Stimulated activated CD8-positive, alpha-beta memory T cell treated with anti-CD3 and anti-CD28 coated beads, Interleukin-12 subunit alpha, Interleukin-12 subunit beta, amount 100 ng/mL, for 4 hours (primary cell): ENCODE measurements around the gene STK11.
"Not testable (repeated sequence)": the region's sequence is repeated elsewhere in the genome, so short reads cannot be mapped to it uniquely, and the experiment has no call there.

Source experiments
- DNase-seq: peaks from one replicate; pipeline ENCODE4 v3.0.0-alpha.2; 2020; ENCODE audit warnings: low read depth

The STK11 gene

DNA sequence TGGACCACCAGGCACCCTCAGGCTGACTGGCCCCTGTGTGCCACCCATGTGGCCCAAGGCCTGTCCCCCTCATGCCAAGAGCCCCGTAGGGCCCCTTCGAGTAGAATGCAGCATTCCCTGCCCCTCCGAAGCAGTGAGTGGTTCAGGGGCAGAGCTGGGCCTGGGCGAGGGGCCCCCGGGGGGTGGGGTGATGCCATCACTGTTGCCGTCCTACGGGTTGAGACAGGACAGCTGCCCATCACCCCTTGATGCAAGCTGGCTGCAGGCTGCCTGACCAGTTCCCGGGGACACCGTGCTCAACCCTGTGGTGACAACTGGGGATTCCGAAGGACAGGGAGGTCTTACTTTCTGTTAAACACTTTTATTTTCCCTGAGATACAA, 36.2 kb upstream of the STK11 start:
- DNase-seq: no peak

DNA sequence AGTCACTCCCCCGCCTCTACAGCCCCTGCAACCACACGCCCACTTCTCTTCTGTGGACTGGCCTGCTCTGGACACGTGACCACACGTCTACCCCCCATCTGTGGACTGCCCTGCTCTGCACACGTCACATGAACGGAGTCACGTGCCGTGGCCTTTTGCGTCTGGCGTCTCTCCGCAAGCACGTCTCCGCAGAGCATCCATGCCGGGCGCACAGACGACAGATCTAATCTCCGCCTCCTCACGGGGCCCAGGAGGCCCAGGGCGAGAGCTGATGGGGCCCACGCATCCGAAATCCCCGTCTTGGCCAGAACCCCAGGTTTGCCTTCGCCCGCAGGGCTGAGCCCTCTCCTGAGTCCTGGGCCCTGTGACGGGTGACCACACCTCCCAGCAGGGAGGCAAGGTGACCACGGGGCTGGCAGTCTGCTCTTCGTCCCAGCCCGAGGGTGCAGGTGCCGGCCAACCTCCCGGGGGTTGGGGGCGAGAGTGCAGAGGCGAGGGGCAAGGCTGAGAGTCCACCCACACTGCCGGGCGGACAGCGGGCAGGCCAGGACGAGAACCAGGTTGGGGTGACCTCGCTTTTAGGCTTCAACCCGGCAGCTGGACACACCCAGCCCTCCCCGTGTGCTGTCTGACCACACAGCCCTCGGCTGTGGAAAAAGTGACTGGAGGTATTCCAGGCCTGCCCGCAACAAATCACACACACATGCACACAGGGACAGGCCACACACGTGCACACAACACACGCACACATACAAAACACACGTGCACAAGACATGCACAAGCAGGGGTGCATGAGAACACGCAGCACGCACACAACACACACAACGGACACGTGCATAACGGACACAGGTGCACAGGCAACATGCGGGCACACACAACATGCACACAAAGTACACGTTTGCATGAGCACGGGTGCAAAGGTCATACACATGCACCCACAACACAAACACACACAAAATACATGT, 35.4 kb upstream of the STK11 start:
- DNase-seq: no peak

DNA sequence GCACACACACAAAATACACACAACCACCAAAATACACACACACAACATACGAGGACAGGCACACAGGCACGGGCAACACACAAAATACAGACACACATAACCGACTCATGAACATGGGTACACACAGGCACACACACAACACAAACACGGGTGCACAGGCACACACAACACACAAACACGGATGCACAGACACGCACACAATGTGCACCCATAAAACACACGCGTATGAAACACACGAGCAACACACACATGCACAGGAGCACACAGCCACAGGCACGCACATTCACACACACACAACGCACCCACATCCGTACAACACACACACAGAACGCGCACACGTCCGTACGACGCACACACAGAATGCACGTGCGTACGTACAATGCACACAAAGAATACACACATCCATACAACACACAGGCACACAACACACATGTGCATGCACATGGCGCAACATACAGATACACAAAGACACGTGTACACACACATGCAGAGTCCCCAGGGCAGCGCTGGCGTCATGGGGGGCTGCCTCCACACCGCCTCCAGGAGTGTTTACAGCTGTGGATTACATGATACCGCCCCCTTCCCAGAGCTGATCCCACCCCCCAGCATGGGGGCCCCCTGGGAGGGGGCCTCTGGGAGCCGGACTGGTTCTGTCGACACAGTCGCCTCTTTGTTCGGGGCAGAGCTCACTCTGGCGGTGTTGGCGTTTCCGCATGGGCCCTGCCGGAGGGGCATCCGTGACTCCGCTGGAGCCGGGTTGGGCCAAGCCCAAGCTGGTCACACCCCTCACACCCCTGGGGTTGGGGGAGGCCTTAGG, 34.4 kb upstream of the STK11 start:
- DNase-seq: no peak

- no peak for DNase-seq
These were observed 33.7 kb upstream of the STK11 start for GRCh38 chr19:1171755-1172352.

DNA sequence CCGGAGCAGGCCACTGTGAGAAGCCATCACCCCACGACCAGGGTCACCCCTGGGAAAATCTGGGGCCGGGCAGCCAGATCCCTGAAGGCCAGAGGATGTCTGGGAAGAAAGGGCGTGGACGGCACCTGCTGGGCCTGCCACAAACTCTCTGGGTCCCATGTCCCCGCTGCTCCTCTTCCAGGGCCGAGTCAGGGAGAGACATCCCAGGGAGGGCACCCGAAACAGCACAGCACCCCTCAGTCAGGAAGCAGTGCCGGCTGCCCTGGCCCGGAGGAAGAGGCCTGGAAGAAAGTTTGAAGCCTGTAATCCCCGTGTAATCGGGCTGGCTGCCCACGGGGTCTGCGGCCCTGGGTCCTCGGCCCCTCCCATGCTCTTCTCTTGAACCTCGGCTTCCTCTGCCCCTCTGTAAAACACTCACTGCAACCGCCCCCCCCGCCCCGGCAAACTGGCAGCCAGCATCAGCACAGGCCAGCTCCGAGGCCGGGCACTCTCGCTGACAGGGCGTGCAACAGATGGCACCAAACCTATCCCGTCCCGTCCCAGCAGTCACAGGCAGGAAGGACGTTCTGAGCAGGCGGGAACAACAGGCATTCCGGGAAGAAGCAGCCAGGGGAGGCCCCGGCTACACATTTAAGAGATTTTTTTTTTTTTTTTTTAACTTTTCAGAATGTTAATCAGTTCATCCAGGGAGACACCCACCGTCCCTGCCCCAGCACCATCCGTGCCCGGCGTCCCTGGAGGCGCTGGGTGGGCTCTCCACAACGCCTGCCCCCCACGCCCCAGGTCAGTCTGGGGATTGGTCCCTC, 33.0 kb upstream of the STK11 start:
- no peak for DNase-seq

DNA sequence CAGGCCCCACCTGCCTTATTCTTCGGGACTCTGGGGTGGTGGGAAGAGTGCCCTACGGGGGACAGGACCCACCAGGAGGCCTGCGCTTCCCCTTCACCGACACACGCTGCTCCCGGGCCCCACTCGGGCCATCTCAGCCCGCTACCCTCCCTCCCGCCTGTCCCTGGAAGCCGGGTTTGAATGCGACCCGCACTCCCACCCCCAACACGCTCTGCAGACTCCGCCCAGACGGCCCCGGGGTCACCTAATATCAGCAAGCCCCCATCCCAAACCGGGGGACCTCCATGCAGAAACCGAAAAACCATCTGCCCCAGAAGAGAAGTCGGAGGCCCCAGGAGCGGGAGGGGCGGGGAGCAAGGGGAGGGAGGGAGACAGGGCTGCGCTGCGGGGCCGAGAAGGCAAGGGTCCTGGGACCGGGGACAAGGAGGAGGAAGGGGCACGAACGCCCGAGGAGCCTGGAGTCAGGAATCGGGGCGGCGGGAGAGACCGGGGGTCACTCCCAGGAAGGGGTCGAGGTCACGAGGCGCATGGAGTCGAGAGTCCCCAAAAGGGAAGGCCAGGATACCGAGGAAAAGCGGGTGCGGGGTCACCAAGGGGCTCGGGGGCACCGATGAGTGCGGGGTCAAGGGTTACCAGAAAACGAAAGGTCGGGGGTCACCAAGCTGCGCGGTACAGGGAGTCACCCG, 32.3 kb upstream of the STK11 start:
- no peak for DNase-seq

DNA sequence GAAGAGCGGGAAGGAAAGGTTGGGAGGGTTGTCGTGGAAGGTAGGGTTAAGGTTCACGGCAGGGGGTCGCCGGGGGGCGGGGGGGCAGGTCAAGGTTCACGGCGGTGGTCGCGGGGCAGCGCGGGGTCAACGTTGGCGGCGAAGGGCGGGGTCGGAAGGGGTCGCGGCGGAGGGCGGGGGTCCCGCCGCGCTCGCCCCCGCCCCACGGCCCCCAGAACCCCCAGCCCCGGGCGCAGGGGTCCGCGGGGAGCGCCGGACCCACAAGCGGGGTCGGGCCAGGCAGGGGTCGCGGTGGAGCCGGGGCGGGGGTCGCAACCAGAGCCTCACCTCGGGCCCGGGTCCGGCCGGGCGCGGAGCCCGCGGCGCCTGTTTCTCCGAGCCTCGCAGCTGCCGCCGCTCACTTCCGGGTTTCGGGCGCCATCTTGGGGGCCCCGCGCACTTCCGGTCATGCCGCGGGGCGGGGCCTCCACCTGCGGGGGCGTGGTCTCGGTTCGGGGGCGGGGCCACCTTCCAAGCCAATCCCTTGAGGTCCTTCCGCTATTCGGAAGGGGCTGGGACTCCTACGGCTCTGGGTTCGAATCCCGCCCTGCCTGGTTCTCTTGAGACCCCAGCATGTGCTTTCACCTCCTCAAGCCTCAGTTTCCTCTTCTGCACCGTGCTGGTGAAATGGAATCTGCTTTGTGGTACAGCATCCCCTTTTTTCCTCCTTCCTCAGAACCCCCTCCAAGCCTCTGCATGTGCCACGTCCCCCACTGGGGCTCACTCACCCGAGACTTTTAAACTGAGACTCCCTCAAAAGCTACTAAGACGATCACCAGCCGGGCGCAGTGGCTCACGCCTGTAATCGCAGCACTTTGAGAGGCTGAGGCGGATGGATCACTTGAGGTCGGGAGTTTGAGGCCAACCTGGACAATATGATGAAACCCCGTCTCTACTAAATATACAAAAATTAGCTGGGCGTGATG, 31.5 kb upstream of the STK11 start, which contains the start of gene SBNO2:
TSS of gene SBNO2 (minus strand) at position 424 of the 965 bp plus-strand sequence. CDS start 19,992 bp downstream, outside the sequence.
- DNase-seq: peak; percentile 79

DNA sequence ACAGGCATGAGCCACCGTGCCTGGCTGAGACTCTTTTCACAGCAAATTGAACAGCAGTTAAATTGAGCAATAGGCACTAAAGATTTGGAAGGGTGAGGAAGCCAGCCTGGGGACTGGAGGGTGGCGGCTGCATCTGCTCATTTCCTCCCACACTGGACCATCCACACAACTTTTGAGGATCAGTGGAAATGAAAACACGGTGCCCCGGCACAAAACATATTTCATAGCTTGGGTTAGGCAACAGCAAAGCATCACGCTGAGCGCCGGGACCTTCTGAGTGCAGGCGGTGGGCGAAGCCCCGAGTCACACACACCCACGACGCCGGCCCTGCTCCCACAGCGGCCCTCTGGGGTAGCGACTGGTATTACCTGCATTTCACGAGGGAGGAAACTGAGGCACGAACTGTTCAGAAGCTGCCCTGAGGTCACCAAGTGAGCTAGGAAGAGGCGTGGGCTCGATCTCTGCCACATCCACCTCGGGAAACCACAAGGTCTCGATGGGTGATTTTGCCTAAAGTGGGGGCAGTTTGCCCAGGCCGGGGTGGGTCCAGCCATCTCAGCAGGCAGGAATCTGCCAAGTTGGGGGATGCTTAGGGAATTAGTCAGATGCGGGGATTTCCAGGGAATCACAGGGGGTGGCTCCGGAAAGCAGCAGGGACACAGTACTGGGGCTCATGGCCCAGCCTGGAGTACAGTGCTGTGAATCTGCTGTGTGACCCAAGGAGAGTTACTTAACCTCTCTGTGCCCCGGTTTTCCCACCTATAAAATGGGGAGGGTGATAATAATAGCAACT, 28.1 kb upstream of the STK11 start:
- DNase-seq: no peak

DNA sequence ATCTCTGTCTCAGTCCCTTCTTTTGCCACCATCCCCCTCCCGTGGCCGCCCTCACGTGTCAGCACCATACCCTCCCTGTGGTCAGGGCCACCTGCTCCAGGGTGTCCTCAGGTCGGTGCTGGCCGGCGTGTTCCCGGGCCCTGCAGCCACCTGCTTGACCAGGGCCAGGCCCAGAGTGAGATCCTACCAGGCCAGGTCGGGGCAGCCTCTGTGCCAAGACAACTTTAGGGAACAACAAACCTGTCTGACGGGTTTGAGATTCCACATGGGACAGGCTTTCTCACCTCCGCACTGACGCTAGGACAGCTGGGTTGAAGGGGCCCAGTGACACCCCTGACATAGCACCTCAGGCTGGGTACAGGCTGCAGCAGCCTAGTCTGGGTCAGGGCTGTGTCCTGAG, 24.0 kb upstream of the STK11 start:
- no peak for DNase-seq

- DNase-seq: no peak
These were observed 23.5 kb upstream of the STK11 start for GRCh38 chr19:1182068-1182467.

DNA sequence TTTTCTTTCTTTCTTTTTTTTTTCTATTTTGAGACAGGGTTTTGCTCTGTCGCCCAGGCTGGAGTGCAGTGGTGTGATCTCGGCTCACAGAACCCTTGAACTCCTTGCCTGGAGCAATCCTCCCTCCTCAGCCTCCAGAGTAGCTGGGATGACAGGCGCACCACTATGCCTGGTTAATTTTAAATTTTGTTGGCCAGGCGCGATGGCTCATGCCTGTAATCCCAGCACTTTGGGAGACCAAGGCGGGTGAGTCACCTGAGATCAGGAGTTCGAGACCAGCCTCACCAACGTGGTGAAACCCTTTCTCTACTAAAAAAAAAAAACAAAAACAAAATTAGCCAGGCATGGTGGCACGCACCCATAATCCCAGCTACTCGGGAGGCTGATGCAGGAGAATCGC, 22.9 kb upstream of the STK11 start:
- no peak for DNase-seq

- no peak for DNase-seq
These were observed 21.9 kb upstream of the STK11 start for GRCh38 chr19:1183543-1184172.

DNA sequence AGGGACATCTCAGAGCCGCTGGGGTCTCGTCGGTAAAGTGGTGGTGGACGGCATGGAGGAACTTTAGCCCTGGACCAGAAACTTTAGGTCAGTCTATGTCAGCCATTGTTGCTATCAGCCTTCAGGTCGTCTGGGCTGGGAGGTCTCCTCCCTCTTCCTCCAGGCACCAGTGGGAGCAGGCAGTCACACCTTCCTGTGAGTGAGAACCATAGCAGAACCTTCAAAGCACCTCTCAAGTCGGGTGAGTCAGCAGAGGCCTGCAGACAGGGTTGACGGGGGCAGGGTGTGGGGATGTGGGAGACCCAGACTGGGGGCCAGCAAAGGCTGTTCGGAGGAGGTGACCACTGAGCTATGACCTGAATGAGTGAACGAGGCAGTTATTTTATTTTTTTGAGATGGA, 16.2 kb upstream of the STK11 start:
- no peak for DNase-seq

DNA sequence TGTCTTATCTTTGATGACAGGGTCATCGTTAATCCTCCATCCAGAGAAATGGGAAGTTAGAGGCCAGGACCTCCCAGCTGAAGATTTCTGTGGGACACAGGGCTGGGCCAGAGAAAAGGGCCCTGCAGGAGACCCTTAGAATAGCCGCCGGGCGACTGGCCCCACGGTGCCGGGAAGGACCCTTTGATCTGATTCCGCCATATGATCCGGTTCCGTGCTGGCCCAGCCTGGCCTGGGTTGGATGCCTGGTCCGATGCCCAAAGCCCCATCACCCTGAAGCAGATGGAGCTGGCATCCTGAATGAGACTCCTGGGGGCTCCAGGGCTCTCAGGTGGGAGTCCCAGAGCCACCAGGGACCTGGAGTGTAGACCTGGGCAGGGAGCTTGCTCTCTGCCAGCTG, 6.0 kb upstream of the STK11 start:
- DNase-seq: no peak

DNA sequence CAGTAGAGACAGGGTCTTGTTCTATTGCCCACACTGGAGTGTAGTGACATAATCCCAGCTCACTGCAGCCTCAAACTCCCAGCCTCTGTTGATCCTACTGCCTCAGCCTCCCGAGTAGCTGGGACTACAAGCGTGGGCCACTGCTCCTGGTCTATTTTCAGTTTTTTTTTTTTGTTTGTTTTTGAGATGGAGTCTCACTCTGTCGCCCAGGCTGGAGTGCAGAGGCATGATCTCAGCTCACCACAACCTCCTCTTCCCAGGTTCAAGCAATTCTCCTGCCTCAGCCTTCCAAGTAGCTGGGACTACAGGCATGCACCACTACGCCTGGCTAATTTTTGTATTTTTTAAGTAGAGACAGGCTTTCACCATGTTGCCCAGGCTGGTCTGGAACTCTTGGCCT, 5.0 kb upstream of the STK11 start:
- not testable (repeated sequence) for DNase-seq

GRCh38 chr19:1206150-1206863, 729 bp downstream of the STK11 start:
- DNase-seq: no peak

DNA sequence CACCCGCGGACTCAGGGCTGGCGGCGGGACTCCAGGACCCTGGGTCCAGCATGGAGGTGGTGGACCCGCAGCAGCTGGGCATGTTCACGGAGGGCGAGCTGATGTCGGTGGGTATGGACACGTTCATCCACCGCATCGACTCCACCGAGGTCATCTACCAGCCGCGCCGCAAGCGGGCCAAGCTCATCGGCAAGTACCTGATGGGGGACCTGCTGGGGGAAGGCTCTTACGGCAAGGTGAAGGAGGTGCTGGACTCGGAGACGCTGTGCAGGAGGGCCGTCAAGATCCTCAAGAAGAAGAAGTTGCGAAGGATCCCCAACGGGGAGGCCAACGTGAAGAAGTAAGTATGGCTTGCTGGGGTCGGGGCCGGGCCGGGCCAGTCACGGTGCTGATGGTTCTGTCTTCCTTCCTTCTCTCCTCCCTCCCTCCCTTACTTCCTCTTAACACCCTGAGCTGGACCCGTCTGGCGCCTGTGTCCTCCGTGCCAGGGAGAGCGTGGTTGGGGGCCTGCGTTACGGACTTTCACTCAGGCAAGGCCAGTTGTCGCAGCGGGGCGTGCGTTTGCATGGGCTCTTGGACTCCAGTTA, 1.4 kb downstream of the STK11 start:
- DNase-seq: no peak

DNA sequence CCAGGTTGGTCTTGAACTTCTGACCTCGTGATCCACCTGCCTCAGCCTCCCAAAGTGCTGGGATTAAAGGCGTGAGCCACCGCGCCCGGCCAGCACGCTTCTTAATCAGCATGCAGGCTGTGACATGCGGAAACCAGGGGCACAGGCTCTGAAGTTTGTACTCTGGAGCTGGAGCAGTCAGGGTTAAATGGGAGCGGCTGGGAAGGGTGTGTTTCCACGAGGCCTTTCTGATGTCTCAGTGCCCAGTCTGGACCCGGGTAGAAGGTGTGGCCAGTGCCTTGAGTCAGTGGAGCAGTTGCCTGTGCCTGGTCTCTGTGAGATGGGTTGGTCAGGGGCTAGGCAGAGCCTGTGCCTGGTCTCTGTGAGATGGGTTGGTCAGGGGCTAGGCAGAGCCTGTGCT, 3.3 kb downstream of the STK11 start:
- DNase-seq: not testable (repeated sequence)
